Smooth muscle cell of the brain vasculature (primary cell): Measurements from ENCODE around the gene RIT2.

Experiments used
- DNase-seq: peaks from one replicate; pipeline ENCODE4 v3.0.0-alpha.2; 2012; ENCODE audit warnings: low read depth, low spot score

The RIT2 gene

GRCh38 chr18:43081396-43081795, 34.1 kb downstream of the RIT2 start:
- no peak for DNase-seq

- DNase-seq: no peak
Observed at GRCh38 chr18:43080671-43081070, 34.8 kb downstream of the RIT2 start.

- no peak for DNase-seq
Observed at GRCh38 chr18:43079422-43079821, 36.1 kb downstream of the RIT2 start.

GRCh38 chr18:43078478-43079092, 36.9 kb downstream of the RIT2 start:
- DNase-seq: no peak

DNA sequence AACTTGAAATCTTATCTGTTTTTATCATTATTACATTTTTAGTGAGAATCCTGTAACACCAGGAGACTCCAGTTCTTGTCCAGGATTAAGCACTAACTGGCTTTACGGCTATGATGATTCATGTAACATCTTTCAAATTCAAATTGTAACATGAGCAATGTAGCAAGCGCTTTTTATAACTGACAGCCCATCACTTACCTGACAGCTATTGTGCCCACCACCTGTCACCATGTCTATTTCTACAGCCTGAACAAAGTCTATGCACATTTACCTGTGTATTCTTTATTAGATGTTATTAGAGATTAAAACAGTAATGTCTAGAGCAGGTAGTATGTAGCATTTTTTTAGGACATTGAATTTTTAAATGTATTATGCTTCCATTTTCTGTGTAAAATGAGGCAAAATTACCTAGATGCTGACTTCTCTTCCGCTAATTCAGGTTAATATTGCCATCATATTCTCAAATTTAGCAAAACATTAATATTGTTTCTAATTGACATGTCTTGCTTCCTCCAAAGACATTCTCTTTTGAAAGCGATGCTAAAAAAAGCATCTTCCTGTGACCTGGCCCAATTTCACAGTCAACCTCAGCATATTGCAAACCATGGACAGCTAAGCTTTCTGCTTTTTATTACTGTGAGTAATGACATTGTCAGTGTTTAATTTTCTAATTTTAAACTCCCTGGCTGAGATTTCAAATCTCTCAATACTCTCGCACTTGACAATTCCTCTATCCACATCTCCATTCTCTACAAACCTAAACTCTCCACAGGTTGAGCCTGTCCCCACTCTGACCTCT, 37.8 kb downstream of the RIT2 start:
- DNase-seq: no peak

DNA sequence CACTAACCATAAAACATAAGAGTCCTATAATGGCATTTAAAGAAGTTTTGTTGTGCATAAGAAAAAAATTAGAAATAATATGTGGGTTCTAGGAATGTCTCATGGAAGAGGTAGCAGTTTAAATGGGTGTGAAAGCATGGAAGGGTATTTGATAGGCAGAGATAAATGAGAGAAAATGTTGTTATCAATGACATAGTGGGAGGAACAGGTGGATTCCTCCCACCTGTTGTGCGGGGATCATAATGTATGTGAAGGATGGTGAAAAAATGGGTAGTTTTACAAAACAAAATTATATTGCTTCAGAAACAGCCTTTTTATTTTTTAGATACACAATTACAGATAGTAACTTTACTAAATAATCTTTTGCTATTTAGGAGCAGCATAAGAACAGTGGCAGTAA, 41.7 kb downstream of the RIT2 start:
- no peak for DNase-seq

DNA sequence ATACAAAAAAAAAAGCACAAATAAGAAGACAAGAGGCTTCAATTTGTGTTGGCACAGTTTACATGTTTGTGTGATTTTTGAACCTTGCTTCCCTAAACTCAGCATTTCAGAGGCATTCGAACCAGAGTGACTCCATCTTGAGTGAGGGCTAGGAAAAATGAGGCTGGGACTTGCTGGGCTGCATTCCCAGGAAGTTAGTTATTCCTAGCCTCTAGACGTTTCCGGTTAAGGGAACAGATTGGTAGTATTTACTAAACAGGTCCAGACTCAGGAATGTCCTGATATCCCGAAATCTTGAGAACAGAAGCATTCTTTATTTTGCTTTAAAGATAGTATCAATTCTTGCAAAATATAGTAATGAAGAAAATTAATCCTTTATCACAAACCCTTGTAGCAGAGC, 46.7 kb downstream of the RIT2 start:
- no peak for DNase-seq

DNA sequence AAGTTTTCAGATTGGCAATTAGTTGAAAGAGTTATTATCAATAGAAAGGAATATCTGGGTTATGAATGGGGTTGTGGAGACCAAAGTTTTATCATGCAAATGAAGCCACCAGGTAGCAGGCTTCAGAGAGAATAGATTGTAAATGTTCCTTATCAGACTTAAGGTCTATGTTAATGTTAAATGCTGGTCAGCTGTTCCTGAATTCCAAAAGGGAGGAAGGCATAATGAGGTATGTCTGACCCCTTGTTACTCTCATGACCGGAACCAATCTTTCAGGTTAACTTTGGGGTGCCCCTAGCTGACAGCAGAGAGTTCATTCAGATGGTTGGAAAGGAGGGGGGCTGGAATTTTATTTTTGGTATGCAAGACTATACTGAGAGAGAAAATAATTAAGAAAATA, 47.9 kb downstream of the RIT2 start:
- no peak for DNase-seq

GRCh38 chr18:43061816-43062215, 53.7 kb downstream of the RIT2 start:
- DNase-seq: no peak

- no peak for DNase-seq
Observed at GRCh38 chr18:43061318-43061717, 54.2 kb downstream of the RIT2 start.

DNA sequence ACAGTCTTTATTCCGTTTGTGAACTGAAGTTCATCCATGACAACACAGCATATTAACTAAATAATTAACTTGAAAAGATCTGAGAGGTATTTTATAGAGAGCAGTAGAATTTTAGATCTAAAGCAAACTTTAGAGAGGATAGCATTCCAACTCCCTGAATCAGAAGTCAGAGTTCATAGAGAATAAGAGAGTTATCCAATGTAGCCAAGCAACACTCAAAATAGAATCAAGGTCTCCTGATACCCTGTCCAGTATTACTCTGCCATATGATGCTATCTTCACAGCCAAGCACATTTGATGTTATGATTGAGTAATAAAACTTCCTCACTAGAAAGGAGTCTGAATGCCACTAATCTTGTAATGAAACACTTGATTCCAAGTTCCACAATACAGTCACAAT, 55.5 kb downstream of the RIT2 start:
- peak; percentile 6 for DNase-seq

DNA sequence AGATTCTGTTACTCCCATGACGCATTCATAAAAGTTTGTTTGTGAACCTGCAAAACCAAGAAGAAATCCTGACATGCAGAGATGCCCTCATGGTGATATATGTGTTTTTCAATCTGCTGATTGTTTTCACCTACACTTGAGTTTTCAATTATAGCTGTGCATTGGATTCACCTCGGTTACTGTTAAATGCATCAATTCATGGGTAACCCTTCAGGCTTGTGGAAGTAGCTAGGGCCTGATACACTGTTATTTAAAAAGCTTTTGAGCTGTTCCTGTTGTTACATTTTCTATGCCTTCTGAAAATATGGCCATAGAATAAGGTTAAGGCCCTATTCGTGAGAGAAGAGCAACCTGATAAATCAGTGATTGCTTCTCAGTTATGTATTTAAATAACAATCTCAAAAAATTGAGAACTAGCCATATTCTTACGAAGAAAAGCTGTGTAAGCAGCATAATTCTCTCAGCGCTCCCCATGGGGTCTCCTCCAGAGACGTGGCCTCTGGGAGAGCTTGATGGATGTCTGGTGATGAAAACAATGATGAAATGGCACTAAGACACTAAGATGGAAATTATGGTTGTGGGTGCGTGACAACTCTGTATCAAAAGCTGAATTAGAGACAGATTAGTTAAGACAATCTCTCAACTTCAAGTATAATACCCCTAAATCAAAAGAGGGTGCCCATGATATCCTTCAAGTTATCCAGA, 60.5 kb downstream of the RIT2 start:
- DNase-seq: no peak

GRCh38 chr18:43049021-43049420, 66.5 kb downstream of the RIT2 start:
- DNase-seq: peak; percentile 23

DNA sequence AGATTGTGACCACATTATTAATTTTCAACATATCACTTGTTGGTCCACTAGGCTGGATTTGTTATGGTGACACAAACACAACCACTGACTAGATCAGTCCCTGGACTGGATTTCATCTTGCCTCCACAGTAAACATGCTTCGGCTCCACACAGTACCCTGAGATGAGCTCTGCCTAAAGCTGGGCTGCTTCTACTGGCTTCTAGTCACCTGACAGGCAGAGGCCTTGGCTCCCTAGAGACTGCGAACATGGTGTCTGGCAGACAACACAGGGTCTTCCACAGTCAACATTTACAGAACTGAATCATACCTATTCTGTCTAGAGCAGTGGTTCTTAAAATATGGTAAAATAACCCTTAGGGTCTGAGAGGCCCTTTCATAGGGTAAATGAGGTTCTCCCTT, 69.2 kb downstream of the RIT2 start:
- no peak for DNase-seq

GRCh38 chr18:43043626-43044025, 71.9 kb downstream of the RIT2 start:
- DNase-seq: no peak

- no peak for DNase-seq
Observed at GRCh38 chr18:43040281-43040680, 75.2 kb downstream of the RIT2 start.

- DNase-seq: no peak
Observed at GRCh38 chr18:43034683-43035500, 80.6 kb downstream of the RIT2 start.

DNA sequence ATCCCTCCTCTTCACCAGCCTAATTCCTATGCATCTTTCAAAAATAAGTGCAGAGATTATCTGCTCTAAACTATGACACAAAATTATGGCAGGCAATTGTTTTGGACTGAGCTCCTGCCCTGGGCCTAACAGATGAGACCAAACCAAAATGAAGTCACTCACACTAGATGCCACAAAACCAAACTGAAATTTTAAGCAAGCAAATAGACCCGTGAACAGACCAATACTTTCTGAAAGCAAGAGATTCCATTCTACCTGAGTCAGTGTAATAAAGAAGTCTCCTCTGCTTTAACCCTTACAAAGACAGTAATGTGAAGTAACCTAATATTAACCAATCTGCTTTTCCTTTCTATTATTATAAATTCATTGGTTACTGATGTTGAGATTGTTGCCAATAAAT, 84.3 kb downstream of the RIT2 start:
- no peak for DNase-seq

- no peak for DNase-seq
Observed at GRCh38 chr18:43029414-43029813, 86.1 kb downstream of the RIT2 start.

GRCh38 chr18:43022874-43023273, 92.6 kb downstream of the RIT2 start:
- no peak for DNase-seq

DNA sequence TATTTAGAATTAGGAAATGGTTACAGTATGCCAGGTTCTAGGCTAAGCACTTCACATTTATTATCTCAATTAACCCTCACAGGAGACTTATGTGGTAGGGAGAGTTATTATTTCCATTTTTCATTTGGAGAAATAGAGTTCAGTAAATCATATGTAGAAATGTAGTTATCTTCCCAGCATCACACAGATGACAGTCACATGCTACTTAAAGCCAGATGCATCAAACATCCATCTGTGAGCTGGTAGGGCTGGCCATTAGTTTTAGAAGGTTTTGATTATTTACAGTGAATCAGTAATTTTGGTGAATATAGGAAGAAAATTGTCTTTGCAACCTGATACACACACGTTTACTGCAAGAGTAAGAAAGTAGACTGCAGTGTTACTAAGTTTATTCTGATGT, 97.9 kb downstream of the RIT2 start:
- no peak for DNase-seq

DNA sequence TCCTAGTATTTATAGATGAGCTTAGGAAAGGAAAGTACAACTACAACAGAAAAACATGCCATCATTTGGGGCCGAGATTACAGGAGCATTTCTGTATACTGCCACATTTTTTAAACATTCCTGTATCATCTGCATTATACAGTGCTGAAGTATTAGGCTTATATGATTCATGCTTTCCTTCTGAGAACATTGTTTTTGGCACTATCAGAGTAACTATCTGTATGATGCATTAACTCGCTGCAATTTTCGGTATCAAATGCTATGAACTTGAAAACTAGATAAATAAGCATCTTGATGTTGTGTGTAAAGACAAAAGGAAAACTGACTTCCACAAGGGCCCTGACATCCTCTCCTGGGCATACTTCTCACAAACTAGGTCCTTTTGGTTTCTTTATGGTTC, 102.0 kb downstream of the RIT2 start:
- no peak for DNase-seq
